Neural cell (in vitro differentiated cells): ENCODE data around the gene BANP. TPM values are rescaled to one million over a fixed set of nuclear protein-coding genes. Genes with fewer than 3 reads are reported as not detected.
"Not testable (repeated sequence)": the region's sequence is repeated elsewhere in the genome, so short reads cannot be mapped to it uniquely, and the experiment has no call there.

Experiments used
- H2AFZ ChIP-seq: fragments of 200-600, 300-800 bp; sonication (generic), shearing (Covaris generic); 2 replicates; pipeline ENCODE4 v1.6.0; 2014; ENCODE audit warnings: low read depth, mild to moderate bottlenecking, antibody characterized with exemption, low read length, moderate library complexity
- H3F3A ChIP-seq: fragments of 200-600 bp; shearing (Covaris generic); 2 replicates; pipeline ENCODE4 v1.6.1; 2016; ENCODE audit warnings: mild to moderate bottlenecking, moderate library complexity, mixed read lengths, antibody characterized with exemption, low read length; ENCODE audit not compliant: insufficient read depth, poor library complexity, severe bottlenecking
- H3K27ac ChIP-seq: fragments of 200-600, 300-800 bp; sonication (generic), shearing (Covaris generic); 2 replicates; pipeline ENCODE4 v1.5.1; 2014; ENCODE audit warnings: mild to moderate bottlenecking, low read length, moderate library complexity
- H3K27me3 ChIP-seq: fragments of 300-800, 200-600 bp; sonication (generic), shearing (Covaris generic); 2 replicates; pipeline ENCODE4 v1.6.0; 2014; ENCODE audit warnings: mild to moderate bottlenecking, low read depth, low read length, moderate library complexity; ENCODE audit not compliant: insufficient read depth
- H3K36me3 ChIP-seq: fragments of 300-800, 200-600 bp; sonication (generic), shearing (Covaris generic); 2 replicates; pipeline ENCODE4 v1.5.1; 2014; ENCODE audit warnings: mild to moderate bottlenecking, antibody characterized with exemption, low read length, moderate library complexity; ENCODE audit not compliant: insufficient read depth
- H3K4me2 ChIP-seq: fragments of 300-800, 200-600 bp; sonication (generic), shearing (Covaris generic); 2 replicates; pipeline ENCODE4 v1.6.0; 2014; ENCODE audit warnings: mild to moderate bottlenecking, low read length
- H3K4me3 ChIP-seq: fragments of 300-800, 200-600 bp; sonication (generic), shearing (Covaris generic); 2 replicates; pipeline ENCODE4 v1.5.1; 2014; ENCODE audit warnings: mild to moderate bottlenecking, low read length, moderate library complexity
- H3K79me2 ChIP-seq: fragments of 200-600 bp; shearing (Covaris generic); replicated peaks from 2 replicates; pipeline ENCODE4 v1.6.0; 2014; ENCODE audit warnings: mild to moderate bottlenecking, low read length, moderate library complexity; ENCODE audit not compliant: insufficient read depth
- H3K9ac ChIP-seq: fragments of 300-800, 200-600 bp; sonication (generic), shearing (Covaris generic); 2 replicates; pipeline ENCODE4 v1.6.1; 2016; ENCODE audit warnings: mild to moderate bottlenecking, low read length, mixed read lengths
- H3K9me2 ChIP-seq: fragments of 200-600 bp; shearing (Covaris generic); 2 replicates; pipeline ENCODE4 v1.6.1; 2016; ENCODE audit warnings: mild to moderate bottlenecking, low read length, mixed read lengths; ENCODE audit not compliant: insufficient read depth
- H3K9me3 ChIP-seq: fragments of 200-600, 300-800 bp; sonication (generic), shearing (Covaris generic); 2 replicates; pipeline ENCODE4 v1.6.1; 2016; ENCODE audit warnings: mild to moderate bottlenecking, mixed run types, low read length, moderate library complexity, mixed read lengths
- H4K20me1 ChIP-seq: fragments of 200-600 bp; shearing (Covaris generic); 2 replicates; pipeline ENCODE4 v1.6.1; 2016; ENCODE audit warnings: mild to moderate bottlenecking, mixed run types; ENCODE audit not compliant: insufficient read depth
- MXI1 ChIP-seq: fragments of 450-650 bp; conservative IDR thresholded peaks from 2 replicates; pipeline ENCODE4 v1.6.1; 2014; ENCODE audit warnings: antibody characterized with exemption, mild to moderate bottlenecking; ENCODE audit not compliant: poor library complexity, severe bottlenecking
- POLR2AphosphoS5 ChIP-seq: IDR thresholded peaks from 2 replicates; pipeline ENCODE4 v1.6.1; 2012
- RAD21 ChIP-seq: fragments of 450-650 bp; conservative IDR thresholded peaks from 2 replicates; pipeline ENCODE4 v1.6.1; 2014; ENCODE audit warnings: antibody characterized with exemption, mild to moderate bottlenecking, moderate library complexity
- SMC3 ChIP-seq: fragments of 450-650 bp; conservative IDR thresholded peaks from 2 replicates; pipeline ENCODE4 v1.6.1; 2014; ENCODE audit warnings: antibody characterized with exemption, mild to moderate bottlenecking, moderate library complexity; ENCODE audit not compliant: poor library complexity
- TAF1 ChIP-seq: IDR thresholded peaks from 2 replicates; pipeline ENCODE4 v1.6.1; 2012; ENCODE audit warnings: low read depth
- polyA plus RNA-seq: library from polyadenylated mRNA; depleted of rRNA; stranded (reverse); fragments of >200 nt; gene quantifications from 2 replicates; pipeline ENCODE4 v1.2.3, GENCODE V29; 2014
- TF ChIP-seq, protein P1 (sequence below): fragments of 450-650 bp; IDR thresholded peaks from 2 replicates; pipeline ENCODE4 v1.5.1; 2014; ENCODE audit warnings: antibody characterized with exemption, mild to moderate bottlenecking, moderate library complexity; ENCODE audit not compliant: poor library complexity, severe bottlenecking

The BANP gene
- polyA plus RNA-seq, 1 donor from 2014 or later, result 20.6 TPM

DNA sequence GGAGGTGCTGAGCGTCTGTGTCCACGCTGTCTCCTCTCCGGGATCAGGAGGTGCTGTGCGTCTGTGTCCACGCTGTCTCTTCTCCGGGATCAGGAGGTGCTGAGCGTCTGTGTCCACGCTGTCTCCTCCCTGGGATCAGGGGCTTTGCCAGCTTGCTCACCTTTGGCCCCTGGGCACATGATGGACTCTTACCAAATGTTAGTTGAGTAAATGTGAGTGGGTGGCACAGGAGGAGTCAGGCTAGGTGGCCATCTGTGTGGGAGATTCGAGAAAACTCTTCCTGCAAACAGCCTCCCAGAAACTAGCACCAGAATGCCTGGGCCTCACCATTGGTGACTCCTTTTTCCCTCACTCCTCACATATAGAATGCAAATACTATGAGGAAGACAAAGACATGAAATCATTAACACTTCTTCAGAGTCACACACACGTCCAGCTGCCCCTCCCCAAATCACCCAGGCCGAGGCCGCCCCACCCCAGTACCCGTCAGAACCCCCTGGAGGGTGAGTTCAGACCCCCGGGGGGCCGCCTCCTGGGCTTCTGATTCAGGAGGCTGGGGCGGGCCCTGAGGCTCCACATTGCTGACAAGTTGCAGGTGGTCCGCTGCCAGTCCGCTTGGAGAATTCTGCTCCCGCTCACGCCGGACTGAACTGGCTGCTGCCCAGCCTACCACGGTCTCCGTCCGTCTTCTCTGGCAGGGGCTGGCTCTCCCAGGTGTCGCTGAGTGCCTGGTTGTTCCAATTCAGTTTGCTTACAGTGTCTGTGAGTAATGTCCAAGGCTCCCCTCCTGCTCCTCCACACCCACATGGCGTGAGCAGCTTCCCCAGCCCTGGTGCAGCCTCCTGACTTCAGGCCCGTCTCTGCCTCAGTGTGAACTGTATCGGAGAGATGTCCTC, 158.7 kb downstream of the BANP start:
- H3K79me2 ChIP-seq, H3F3A ChIP-seq, H3K9ac ChIP-seq, H3K27me3 ChIP-seq, H2AFZ ChIP-seq, H3K27ac ChIP-seq, H3K4me2 ChIP-seq, H3K4me3 ChIP-seq, H3K9me2 ChIP-seq, H3K36me3 ChIP-seq, H4K20me1 ChIP-seq, H3K9me3 ChIP-seq: not testable (repeated sequence)

DNA sequence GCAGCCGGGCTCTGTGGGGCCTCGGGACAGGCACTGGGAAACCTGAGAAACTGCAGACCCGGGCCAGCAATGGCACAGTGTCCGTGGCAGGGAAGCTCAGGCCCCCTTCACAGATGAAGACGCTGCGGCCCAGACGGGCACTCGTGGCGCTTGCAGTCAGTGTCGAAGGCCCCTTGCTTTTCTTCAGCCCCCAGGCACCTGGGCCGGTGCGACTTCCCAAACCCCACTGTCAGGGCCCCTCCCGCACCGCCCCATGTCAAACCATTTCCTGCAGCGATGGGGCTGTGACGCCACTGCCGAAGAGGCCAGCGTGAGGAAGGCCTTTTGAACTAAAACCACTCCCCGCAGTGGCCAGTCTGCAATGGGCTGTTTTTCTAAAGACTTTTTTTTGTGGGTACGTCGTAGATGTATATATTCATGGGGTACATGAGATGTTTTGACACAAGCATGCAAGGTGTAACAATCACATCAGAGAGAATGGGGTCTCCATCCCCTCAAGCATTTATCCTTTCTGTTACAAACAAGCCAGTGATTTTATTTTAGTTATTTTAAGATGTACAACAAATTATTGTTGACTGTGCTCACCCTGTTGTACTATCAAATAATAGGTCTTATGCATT, 159.8 kb downstream of the BANP start:
- not testable (repeated sequence) for H3K79me2 ChIP-seq, H3K9ac ChIP-seq, H3K4me3 ChIP-seq, H3F3A ChIP-seq, H3K27me3 ChIP-seq, H3K36me3 ChIP-seq, H3K27ac ChIP-seq, H3K4me2 ChIP-seq, H3K9me2 ChIP-seq, H3K9me3 ChIP-seq, H2AFZ ChIP-seq, H4K20me1 ChIP-seq

DNA sequence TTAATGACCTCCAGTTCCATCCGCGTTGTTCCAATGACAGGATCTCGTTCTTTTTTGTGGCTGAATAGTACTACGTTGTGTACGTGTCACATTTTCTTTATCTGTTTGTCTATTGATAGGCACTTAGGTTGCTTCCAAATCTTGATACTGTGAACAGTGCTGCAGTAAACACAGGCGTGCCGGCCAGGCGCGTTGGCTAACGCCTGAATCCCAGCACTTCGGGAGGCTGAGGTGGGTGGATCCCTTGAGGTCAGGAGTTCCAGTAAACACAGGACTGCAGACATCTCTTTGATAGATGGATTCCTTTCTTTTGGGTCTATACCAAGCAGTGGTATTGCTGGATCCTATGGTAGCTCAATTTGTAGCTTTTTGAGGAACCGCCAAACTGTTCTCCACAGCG, 160.7 kb downstream of the BANP start:
- not testable (repeated sequence) for H3K27me3 ChIP-seq, H3K79me2 ChIP-seq, H3K27ac ChIP-seq, H2AFZ ChIP-seq, H3K4me3 ChIP-seq, H4K20me1 ChIP-seq, H3K9ac ChIP-seq, H3K9me2 ChIP-seq, H3K4me2 ChIP-seq, H3K9me3 ChIP-seq, H3K36me3 ChIP-seq, H3F3A ChIP-seq

DNA sequence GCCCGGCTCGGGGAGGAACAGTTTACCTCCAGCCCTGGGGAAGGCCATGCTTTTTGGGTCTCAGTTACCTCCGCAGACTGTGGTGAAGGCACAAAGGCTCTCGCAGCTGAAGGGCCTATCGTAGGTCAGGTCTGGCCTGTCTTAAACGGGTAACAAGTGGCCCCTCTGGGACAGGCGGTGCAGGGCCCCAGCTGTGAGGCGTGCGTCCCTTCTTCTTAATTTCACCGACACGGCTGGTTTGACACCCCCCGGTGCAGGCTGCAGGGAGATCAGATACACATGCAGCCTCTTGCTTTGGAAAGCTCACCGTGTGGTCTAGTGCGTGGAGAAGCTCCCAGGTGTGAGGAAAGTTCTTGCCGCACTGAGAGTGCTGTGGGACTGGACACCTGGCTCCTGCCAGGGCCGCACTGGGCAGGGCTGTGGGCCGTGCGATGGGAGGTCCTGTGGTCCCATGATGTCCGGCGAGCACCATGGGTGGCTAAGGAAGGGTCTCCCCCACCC, 162.4 kb downstream of the BANP start:
- Histone ChIP-seq H3K27ac (no peak overlapping the region), H3K27me3 (no peaks in the 10 kb centered on the region), H3K4me2 (no peak overlapping the region), H3K9me3 (no peaks in the 10 kb centered on the region), H3K9me2 (no peaks in the 10 kb centered on the region), H3K4me3 (no peak overlapping the region), H3F3A (no peaks in the 10 kb centered on the region), H3K79me2 (no peaks in the 10 kb centered on the region), H3K9ac (no peak overlapping the region), H3K36me3 (no peaks in the 10 kb centered on the region), H4K20me1 (no peaks in the 10 kb centered on the region), H2AFZ (no peak overlapping the region)
- TF ChIP-seq, protein P1, sequence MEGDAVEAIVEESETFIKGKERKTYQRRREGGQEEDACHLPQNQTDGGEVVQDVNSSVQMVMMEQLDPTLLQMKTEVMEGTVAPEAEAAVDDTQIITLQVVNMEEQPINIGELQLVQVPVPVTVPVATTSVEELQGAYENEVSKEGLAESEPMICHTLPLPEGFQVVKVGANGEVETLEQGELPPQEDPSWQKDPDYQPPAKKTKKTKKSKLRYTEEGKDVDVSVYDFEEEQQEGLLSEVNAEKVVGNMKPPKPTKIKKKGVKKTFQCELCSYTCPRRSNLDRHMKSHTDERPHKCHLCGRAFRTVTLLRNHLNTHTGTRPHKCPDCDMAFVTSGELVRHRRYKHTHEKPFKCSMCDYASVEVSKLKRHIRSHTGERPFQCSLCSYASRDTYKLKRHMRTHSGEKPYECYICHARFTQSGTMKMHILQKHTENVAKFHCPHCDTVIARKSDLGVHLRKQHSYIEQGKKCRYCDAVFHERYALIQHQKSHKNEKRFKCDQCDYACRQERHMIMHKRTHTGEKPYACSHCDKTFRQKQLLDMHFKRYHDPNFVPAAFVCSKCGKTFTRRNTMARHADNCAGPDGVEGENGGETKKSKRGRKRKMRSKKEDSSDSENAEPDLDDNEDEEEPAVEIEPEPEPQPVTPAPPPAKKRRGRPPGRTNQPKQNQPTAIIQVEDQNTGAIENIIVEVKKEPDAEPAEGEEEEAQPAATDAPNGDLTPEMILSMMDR, result no peak
- TF ChIP-seq RAD21 (no peak), SMC3 (no peak), POLR2AphosphoS5 (no peak), MXI1 (no peak), TAF1 (no peak)

DNA sequence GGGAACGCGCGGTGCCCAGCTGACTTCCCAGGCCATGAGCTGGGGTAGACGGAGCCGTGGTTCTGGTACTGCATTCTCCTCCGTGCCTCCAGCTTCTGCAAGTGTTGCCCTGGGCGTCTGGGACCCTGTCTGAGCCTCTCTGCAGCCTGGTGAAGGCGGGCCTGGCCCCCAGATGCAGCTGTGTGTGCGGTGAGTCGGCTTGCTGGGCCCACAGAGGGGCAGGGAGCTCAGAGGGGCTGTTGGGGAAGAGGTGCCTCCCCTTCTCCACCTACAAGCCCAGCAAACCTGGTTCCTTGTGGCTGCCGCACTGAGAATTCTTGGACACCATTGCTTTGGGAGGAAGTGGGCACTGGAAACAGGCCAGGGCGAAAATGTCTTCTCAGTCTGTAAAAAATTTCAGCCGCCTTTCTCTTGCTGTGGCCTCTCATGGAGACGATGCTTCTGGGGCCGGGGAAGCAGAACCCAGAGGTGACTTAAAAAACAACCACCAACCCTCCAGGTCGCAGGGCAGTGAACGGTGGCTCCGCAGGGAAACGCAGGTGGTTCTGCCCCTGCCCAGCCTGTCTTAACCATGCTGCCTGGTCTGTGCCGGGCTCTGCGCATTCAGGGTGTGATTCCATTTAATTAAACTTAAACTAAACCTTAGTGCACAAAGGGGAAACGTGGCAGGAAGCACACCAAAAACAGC, 163.5 kb downstream of the BANP start:
- not testable (repeated sequence) for H2AFZ ChIP-seq, H3K4me2 ChIP-seq, H3K9me3 ChIP-seq, H3K36me3 ChIP-seq, H3K27me3 ChIP-seq, H3K9me2 ChIP-seq, H3K27ac ChIP-seq, H3F3A ChIP-seq, H4K20me1 ChIP-seq, H3K79me2 ChIP-seq, H3K4me3 ChIP-seq, H3K9ac ChIP-seq
